Activated CD4-positive, alpha-beta T cell treated with anti-CD3 and anti-CD28 coated beads for 36 hours (primary cell): ENCODE results near the gene ENKUR. TPM values are rescaled to one million over a fixed set of nuclear protein-coding genes. Genes with fewer than 3 reads are reported as not detected.

ENCODE experiments used
- ATAC-seq: fragments of 200-7000 bp; cut with Tn5 transposase; one replicate; pipeline ENCODE4 v1.10.0; 2021; ENCODE audit warnings: mild to moderate bottlenecking, moderate library complexity
- CTCF ChIA-PET: fragments of 350-600 bp; sonication (Branson Sonifier 250); formaldehyde crosslinking; loops from one replicate; lab custom pipeline; 2021; ENCODE audit warnings: antibody characterized with exemption; lab: Charles Lee
- POLR2A ChIA-PET: fragments of 350-600 bp; sonication (Branson Sonifier 250); formaldehyde crosslinking; loops from one replicate; lab custom pipeline; 2021; ENCODE audit warnings: antibody characterized with exemption, inconsistent platforms; lab: Charles Lee
- DNase-seq: peaks from one replicate; pipeline ENCODE4 v3.0.0-alpha.2; 2020
- H3K27ac Mint-ChIP-seq: one replicate; pipeline ENCODE4 v1.8.0; 2021; ENCODE audit warnings: mixed read lengths
- H3K27me3 Mint-ChIP-seq: one replicate; pipeline ENCODE4 v1.8.0; 2021; ENCODE audit warnings: mixed read lengths
- H3K36me3 Mint-ChIP-seq: one replicate; pipeline ENCODE4 v1.8.0; 2021; ENCODE audit warnings: low read depth, mixed read lengths
- H3K4me1 Mint-ChIP-seq: one replicate; pipeline ENCODE4 v1.8.0; 2021; ENCODE audit warnings: mixed read lengths
- H3K4me3 Mint-ChIP-seq: one replicate; pipeline ENCODE4 v1.8.0; 2021; ENCODE audit warnings: mild to moderate bottlenecking, moderate library complexity, mixed read lengths
- H3K9me3 Mint-ChIP-seq: one replicate; pipeline ENCODE4 v1.8.0; 2021; ENCODE audit warnings: low read depth, mixed read lengths
- intact Hi-C, 2 experiments: fragments of 100-400 bp; cut with DNase I in 1 of 2; cut with micrococcal nuclease in 1 of 2; formaldehyde crosslinking; loops; one replicate each; pipeline versions ENCODE4 v1.14.2 to v1.15.1; 2022 to 2024; cut with DNase I, micrococcal nuclease
- total RNA-seq, 2 experiments: library from RNA; stranded (reverse); gene quantifications; one replicate each; pipeline ENCODE4 v1.2.3, GENCODE V29; 2021

Gene ENKUR
- total RNA-seq, 2 experiments from 2014 or later: 0.11 TPM; not detected in 1

GRCh38 chr10:24992512-24993133 is 23.3 kb downstream of the ENKUR start:
- intact Hi-C loops: no loop called here
- Mint-ChIP-seq H3K9me3 (no peaks in the 10 kb centered on the region), H3K4me1 (no peaks in the 10 kb centered on the region), H3K27ac (no peak overlapping the region), H3K36me3 (no peaks in the 10 kb centered on the region), H3K4me3 (no peak overlapping the region), H3K27me3 (peaks cover 3% of the 10 kb centered on the region)
- DNase-seq (no peak), ATAC-seq (no peak)
- POLR2A ChIA-PET: no interaction called here
- CTCF ChIA-PET: no interaction called here

DNA sequence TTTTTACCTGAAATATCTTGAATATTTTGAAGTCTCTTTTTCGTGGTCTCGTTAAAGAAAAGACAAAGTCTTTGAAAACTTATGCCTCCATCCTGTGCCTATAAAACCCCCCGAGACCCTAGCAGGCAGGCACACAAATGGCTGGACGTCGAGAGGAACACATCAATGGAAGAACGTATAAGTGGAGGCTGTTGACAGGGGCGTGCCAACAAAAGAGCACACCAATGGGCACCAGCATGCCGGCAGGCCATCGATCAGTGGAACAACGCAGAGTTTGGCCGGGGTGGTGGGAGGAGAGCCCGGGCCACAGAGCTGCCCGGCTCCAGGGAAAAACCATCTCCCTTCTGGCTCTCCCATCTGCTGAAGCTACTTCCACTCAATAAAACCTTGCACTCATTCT is 24.7 kb downstream of the ENKUR start:
- ChIA-PET POLR2A (no interaction called here), CTCF (interaction anchor here (0.6 kb wide), 1 partner anchor 1832 kb away, joined by 3 read pairs; no protein-coding TSS in a partner anchor)
- H3K4me1 Mint-ChIP-seq: no peaks in the 10 kb centered on the region
- no peaks in the 10 kb centered on the region for H3K9me3 Mint-ChIP-seq
- ATAC-seq: no peak
- intact Hi-C loops: loop anchor here in 1 of 2 experiments (2.0 kb wide), 1 partner anchor 348 kb away; no protein-coding TSS in a partner anchor
- no peak overlapping the region for H3K27ac Mint-ChIP-seq
- peaks cover 3% of the 10 kb centered on the region for H3K27me3 Mint-ChIP-seq
- no peak overlapping the region for H3K4me3 Mint-ChIP-seq
- no peak for DNase-seq
- H3K36me3 Mint-ChIP-seq: no peaks in the 10 kb centered on the region

DNA sequence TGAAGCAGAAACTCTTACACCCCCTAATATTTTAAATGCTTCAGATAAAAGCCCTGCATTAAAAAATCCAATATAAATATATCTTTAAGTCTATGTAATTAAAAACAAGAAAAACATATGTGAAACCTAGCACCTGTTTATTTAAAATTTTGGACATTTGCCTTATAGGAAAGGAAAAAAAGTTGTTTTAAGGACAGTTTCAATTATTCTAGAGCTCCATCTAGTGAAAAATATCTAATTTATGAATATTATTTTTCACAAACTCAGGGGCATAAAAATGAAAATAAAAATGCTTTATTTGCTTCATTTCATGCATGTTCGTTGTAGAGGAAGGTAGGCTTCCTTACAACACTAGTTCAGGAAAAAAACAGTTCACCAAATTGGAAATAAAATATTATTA is 26.1 kb downstream of the ENKUR start:
- H3K4me1 Mint-ChIP-seq: no peaks in the 10 kb centered on the region
- DNase-seq: no peak
- intact Hi-C loops: loop anchor here in 1 of 2 experiments (2.0 kb wide), 1 partner anchor 347 kb away; no protein-coding TSS in a partner anchor
- H3K36me3 Mint-ChIP-seq: no peaks in the 10 kb centered on the region
- no peak for ATAC-seq
- ChIA-PET POLR2A (interaction anchor here (0.6 kb wide), 1 partner anchor 123 kb away, joined by 5 read pairs; no protein-coding TSS in a partner anchor), CTCF (no interaction called here)
- no peak overlapping the region for H3K4me3 Mint-ChIP-seq
- H3K27ac Mint-ChIP-seq: no peak overlapping the region
- H3K27me3 Mint-ChIP-seq: peaks cover 3% of the 10 kb centered on the region
- H3K9me3 Mint-ChIP-seq: no peaks in the 10 kb centered on the region

DNA sequence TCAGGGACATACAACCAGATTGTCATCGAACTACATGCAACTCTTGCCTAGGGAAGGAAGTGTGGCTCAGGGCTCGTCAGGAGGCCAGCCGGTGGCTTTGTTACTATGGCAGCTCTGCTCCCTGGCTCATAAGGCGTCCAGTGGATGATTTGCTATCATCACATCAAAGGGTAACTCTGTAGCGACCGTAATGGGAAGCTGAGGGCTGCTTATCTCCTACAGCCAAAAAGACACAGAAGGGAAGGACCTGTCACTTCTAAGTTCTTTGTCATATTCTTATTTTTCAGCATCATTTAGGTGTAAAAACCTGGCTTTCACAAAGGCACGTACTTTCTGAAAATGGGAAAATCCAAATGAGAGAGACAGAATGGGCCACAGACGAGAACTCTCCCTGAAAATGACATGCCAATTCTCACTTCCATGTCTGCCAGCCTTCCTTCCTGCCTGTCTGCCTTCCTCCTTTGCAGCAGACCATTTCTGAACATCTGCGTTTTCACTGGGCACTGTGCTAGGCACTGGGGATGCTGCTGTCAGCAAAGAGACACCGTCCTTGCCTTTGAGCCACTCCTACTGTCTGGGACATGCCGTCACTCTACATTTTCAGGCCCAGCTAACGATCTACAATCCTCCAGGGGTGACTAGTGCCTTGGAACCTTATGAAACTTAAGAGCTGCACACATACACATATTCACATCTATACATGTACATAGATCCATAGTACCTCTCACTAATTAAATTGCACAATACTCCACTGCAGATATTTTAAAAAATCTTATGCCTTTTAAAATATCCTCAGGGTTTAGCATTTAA is 26.9 kb downstream of the ENKUR start:
- intact Hi-C loops: no loop called here

GRCh38 chr10:24984906-24985305 is 31.1 kb downstream of the ENKUR start:
- ChIA-PET CTCF (interaction anchor here (0.7 kb wide), 1 partner anchor 42 kb away, joined by 3 read pairs; no protein-coding TSS in a partner anchor), POLR2A (no interaction called here)
- no peak for ATAC-seq
- Mint-ChIP-seq H3K4me1 (peaks cover 10% of the 10 kb centered on the region), H3K27ac (no peak overlapping the region), H3K36me3 (no peaks in the 10 kb centered on the region), H3K4me3 (no peak overlapping the region), H3K27me3 (no peaks in the 10 kb centered on the region), H3K9me3 (no peaks in the 10 kb centered on the region)
- DNase-seq: no peak
- intact Hi-C loops: no loop called here

More for the DNA sequence above, 26.9 kb downstream of the ENKUR start:
- POLR2A ChIA-PET: interaction anchor here (0.6 kb wide), 1 partner anchor 122 kb away, joined by 5 read pairs; no protein-coding TSS in a partner anchor
- H3K9me3 Mint-ChIP-seq: no peaks in the 10 kb centered on the region
- no peaks in the 10 kb centered on the region for H3K36me3 Mint-ChIP-seq
- no peak overlapping the region for H3K27ac Mint-ChIP-seq
- no peak for DNase-seq
- no peak overlapping the region for H3K4me3 Mint-ChIP-seq
- CTCF ChIA-PET: no interaction called here
- H3K27me3 Mint-ChIP-seq: peaks cover 3% of the 10 kb centered on the region
- no peak for ATAC-seq
- no peaks in the 10 kb centered on the region for H3K4me1 Mint-ChIP-seq

DNA sequence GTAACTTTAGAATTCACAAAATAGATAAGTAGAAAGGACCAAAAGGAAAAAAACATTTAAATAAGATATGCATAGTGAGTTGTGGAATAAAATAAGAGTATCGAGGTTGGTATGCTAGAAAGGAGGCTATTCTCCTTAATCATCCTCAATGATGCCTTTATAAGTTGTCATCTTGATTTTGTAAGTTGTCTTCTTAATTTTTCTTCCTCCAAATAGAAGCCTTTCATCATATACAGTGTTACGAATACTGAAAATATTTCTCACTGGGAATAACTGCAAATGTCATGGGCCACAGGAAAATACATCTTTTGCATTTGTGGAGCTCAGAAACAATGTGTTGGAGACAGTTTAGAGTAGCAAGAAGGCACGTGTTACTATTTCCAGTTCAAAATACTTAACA is 32.0 kb downstream of the ENKUR start:
- POLR2A ChIA-PET: no interaction called here
- Mint-ChIP-seq H3K27ac (no peak overlapping the region), H3K9me3 (no peaks in the 10 kb centered on the region), H3K4me3 (no peak overlapping the region), H3K27me3 (no peaks in the 10 kb centered on the region), H3K4me1 (peaks cover 10% of the 10 kb centered on the region), H3K36me3 (no peaks in the 10 kb centered on the region)
- DNase-seq (no peak), ATAC-seq (no peak)
- intact Hi-C loops: no loop called here
- CTCF ChIA-PET: interaction anchor here (0.6 kb wide), 1 partner anchor 342 kb away, joined by 3 read pairs; no protein-coding TSS in a partner anchor

GRCh38 chr10:24983130-24983529 is 32.8 kb downstream of the ENKUR start:
- ChIA-PET POLR2A (no interaction called here), CTCF (interaction anchor here (0.7 kb wide), 1 partner anchor 117 kb away, joined by 6 read pairs; no protein-coding TSS in a partner anchor)
- no peak overlapping the region for H3K4me3 Mint-ChIP-seq
- intact Hi-C loops: no loop called here
- no peaks in the 10 kb centered on the region for H3K9me3 Mint-ChIP-seq
- H3K27me3 Mint-ChIP-seq: no peaks in the 10 kb centered on the region
- H3K27ac Mint-ChIP-seq: no peak overlapping the region
- ATAC-seq: no peak
- H3K36me3 Mint-ChIP-seq: no peaks in the 10 kb centered on the region
- H3K4me1 Mint-ChIP-seq: peaks cover 10% of the 10 kb centered on the region
- DNase-seq: no peak

GRCh38 chr10:24982319-24983112 is 33.4 kb downstream of the ENKUR start:
- ChIA-PET POLR2A (no interaction called here), CTCF (interaction anchor here (0.7 kb wide), 1 partner anchor 118 kb away, joined by 6 read pairs; no protein-coding TSS in a partner anchor)
- Mint-ChIP-seq H3K36me3 (no peaks in the 10 kb centered on the region), H3K27ac (no peak overlapping the region), H3K4me1 (peaks cover 10% of the 10 kb centered on the region), H3K27me3 (no peaks in the 10 kb centered on the region), H3K4me3 (no peak overlapping the region), H3K9me3 (no peaks in the 10 kb centered on the region)
- no peak for DNase-seq
- ATAC-seq: no peak
- intact Hi-C loops: no loop called here

DNA sequence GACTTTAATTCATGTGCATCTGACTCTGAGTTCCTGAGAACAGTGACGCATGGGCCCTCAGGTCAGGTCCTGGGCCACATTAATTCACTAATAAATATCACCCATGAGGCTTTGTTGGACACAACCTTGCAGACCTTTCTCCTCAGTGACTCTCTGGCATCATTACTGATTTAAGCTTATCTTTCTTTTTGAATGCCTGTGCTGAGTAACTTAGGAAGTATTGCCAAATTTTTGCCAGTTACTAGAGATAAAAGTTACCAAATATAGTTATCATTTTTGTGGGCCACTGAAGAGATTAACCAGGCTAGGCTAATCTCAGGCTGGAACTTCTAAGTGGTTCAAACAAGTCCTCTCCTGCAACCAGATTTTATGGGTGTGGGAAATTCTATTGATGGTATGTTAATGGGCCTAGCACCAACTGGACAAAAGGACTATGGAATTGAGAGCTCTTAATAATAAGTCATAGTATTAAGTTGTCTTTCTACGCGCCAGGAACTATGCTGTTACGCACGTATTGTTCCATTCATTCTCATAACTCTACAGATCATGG is 34.7 kb downstream of the ENKUR start:
- ATAC-seq: no peak
- CTCF ChIA-PET: interaction anchor here (1.0 kb wide), 1 partner anchor 253 kb away, joined by 3 read pairs; no protein-coding TSS in a partner anchor
- Mint-ChIP-seq H3K4me1 (peaks cover 10% of the 10 kb centered on the region), H3K4me3 (no peak overlapping the region), H3K9me3 (no peaks in the 10 kb centered on the region), H3K27me3 (no peaks in the 10 kb centered on the region), H3K36me3 (no peaks in the 10 kb centered on the region), H3K27ac (no peak overlapping the region)
- DNase-seq: no peak
- POLR2A ChIA-PET: no interaction called here
- intact Hi-C loops: no loop called here

- ChIA-PET CTCF (no interaction called here), POLR2A (no interaction called here)
- ATAC-seq (no peak), DNase-seq (no peak)
- Mint-ChIP-seq H3K27me3 (no peaks in the 10 kb centered on the region), H3K9me3 (no peaks in the 10 kb centered on the region), H3K36me3 (no peaks in the 10 kb centered on the region), H3K4me1 (peaks cover 10% of the 10 kb centered on the region), H3K27ac (no peak overlapping the region), H3K4me3 (no peak overlapping the region)
- intact Hi-C loops: no loop called here
Observed at GRCh38 chr10:24979685-24980084, 36.3 kb downstream of the ENKUR start.

- Mint-ChIP-seq H3K36me3 (no peaks in the 10 kb centered on the region), H3K4me1 (peaks cover 2% of the 10 kb centered on the region), H3K9me3 (no peaks in the 10 kb centered on the region), H3K4me3 (no peak overlapping the region), H3K27ac (no peak overlapping the region), H3K27me3 (no peaks in the 10 kb centered on the region)
- ATAC-seq (no peak), DNase-seq (no peak)
- intact Hi-C loops: no loop called here
- ChIA-PET POLR2A (no interaction called here), CTCF (no interaction called here)
Observed at GRCh38 chr10:24974976-24975375, 41.0 kb downstream of the ENKUR start.
